GM19372 (cell line): Measurements from ENCODE around the gene ATF7.
"Not testable (repeated sequence)": the region's sequence is repeated elsewhere in the genome, so short reads cannot be mapped to it uniquely, and the experiment has no call there.

Experiments used
- ATAC-seq: cut with Tn5 transposase; IDR thresholded peaks from one replicate; pipeline ENCODE4 v1.9.1; 2021; ENCODE audit warnings: mild to moderate bottlenecking, low read depth, moderate library complexity; ENCODE audit not compliant: unreplicated experiment

The ATF7 gene

DNA sequence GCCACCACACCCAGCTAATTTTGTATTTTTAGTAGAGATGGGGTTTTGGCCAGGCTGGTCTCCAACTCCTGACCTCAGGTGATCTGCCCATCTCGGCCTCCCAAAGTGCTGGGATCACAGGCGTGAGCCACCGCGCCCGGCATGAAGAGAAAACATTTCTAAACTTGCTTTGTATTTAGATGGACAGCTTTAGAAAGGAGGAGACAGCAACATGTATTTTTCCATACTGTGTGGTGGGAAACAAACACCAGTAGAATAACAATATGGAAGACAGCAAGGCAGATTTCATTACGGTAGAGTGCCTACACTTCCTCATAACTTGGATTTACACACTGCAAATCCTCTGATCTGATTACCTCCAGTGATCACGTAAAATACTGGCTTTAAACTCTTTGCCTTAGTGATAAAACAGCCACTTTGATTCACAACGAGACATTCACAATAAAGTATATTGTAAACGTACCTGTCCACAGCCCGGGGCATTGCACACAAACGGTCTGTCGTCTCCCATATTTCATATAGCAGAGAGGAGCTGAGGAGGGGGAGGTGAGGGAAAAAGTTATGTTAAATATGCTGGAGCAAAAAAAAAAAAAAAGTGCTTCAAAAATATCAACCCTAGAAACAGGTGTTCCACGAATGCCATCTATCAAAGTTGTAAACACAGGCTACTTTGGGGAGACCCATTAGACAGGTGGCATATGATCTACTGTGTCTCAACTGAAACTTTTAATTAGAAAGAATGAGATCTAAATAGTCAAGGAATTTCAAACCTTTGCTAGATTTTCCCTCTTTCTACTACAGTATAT is 25.5 kb downstream of the ATF7 start:
- ATAC-seq = no peak

DNA sequence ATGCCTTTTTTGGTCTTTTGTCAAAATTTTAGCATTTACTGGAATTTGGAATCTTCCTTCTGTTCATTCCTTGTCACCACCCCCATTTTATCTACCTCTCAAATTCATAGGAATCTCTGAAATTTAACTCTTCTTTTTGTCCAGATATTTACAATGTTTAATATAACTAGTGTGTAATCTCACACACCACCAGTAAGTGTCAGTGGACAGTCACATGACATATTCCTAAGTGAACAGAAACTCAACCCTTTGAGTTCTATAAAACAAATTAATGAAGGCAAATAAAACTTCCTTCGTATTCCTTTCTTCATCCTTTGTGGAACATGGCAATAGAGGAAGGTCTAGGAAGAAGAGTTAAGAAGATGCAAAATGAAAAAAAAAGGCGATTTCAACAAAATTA is 26.6 kb downstream of the ATF7 start:
- no peak for ATAC-seq

DNA sequence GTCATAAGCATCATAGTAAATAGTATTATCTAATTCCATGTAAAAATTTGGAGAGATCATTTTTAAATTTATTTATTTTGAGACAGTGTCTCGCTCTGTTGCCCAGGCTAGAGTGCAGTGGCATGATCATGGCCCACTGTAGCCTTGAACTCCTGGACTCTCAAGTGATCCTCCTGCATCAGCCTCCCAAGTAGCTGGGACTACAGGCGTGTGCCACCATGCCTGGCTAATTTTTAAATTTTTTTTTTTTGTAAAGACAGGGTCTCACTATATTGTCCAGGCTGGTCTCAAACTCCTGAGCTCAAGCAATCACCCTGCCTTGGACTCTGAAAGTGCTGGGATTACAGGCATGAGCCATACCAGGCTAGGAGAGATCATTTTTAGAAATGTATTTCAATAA is 27.2 kb downstream of the ATF7 start:
- ATAC-seq = not testable (repeated sequence)

DNA sequence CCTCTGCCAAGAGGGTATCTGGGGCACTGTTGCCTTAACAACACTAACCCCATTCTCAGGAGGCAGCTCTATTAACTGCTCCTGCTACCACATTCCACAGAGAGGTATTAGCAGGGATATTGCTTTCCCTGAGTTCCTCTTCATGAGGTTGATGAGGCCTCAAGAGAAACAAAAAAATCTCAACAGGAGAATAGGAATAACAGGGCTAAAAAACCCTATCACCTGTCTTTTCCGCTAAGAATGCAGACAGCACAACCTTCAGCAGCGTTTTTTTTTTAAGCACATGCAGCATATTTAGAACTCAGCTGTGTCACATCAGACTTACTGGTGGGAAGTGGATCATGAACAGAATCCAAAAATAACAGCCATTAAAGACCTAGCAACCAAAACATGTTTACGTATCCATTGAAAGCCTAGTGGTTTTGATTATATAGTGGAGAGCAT is 29.2 kb downstream of the ATF7 start:
- no peak for ATAC-seq

DNA sequence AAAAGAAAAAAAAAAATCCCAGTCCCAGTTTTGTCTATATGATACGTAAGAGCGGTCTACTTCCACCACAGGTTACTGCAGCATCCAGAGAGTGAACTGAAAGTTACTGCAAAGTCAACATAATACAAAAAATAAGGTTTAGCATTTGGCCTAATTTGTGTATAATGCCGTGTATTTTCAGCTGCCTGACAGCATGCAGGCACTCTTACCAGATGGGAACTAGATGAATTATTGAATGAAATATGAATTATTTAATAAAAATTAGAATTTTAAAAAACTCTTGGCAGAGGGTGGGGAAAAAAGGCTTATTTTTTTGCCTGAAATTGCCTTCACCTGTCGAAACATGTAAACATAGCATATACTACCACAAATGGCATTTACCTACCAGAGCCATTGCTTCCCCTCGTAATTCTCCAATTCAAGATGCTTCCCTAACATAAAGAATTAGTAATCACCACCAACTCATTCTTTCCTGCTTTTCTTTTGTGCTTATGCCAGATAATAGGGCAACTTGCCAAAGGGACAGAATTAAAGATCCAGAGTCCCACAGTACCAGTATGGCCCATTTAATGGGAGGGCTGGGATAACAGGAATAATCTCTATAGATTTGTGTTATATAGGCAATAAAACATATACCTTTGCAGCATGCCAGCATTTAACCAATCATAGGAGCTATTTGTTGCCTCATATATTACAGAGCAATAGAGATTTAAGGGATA is 31.1 kb downstream of the ATF7 start:
- no peak for ATAC-seq

DNA sequence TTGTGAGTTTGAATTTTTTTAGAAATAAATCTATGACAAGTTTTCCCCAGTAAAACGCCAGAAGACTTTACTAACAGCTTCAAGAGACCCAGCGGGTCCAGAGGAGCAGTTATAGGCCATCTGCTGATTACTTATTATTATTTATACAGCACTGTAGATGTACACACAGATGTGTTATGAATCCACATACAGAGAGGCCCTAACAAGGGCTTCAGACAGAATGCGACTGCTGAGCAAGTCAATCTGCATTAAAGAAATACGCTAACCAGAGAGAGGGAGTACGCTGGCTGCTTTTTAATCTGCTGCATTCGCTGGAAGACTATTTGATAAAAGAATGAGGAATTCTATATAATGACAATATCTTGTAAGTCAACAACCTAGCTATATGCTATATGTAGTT is 32.5 kb downstream of the ATF7 start:
- ATAC-seq = no peak

DNA sequence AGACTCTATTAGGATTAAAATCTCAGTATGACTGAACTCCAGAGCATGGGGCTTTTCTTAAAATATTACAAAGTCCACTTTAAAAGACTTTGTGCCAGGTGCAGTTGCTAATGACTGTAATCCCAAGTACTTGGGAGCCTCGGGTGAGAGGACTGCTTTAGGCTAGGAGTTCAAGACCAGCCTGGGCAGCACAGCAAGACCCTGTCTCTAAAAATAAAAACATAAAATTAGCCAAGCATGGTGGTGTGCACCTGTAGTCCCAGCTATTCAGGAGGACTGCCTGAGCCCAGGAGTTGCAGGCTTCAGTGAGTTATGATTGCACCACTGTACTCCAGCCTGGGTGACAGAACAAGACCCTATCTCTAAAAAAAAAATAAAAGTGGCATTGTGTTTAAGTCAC is 33.2 kb downstream of the ATF7 start:
- ATAC-seq = no peak

DNA sequence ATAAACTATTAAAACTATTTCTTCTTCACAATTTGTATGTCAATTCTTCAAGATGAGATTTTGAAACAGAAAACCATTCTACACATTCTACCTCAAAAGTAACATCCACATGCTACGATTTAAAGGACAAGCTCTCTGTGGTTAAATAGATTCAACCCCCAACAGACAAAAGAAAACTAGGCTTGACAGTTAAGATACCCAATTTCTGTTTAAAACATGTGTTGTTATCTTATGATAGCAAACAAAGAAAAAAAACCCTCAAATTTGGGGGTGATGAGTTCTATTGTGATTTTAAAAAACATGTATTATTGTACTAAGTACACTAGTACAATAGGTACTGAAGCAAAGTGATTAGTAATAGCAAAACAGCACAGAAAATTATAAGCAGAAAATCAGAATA is 33.8 kb downstream of the ATF7 start:
- ATAC-seq = no peak

DNA sequence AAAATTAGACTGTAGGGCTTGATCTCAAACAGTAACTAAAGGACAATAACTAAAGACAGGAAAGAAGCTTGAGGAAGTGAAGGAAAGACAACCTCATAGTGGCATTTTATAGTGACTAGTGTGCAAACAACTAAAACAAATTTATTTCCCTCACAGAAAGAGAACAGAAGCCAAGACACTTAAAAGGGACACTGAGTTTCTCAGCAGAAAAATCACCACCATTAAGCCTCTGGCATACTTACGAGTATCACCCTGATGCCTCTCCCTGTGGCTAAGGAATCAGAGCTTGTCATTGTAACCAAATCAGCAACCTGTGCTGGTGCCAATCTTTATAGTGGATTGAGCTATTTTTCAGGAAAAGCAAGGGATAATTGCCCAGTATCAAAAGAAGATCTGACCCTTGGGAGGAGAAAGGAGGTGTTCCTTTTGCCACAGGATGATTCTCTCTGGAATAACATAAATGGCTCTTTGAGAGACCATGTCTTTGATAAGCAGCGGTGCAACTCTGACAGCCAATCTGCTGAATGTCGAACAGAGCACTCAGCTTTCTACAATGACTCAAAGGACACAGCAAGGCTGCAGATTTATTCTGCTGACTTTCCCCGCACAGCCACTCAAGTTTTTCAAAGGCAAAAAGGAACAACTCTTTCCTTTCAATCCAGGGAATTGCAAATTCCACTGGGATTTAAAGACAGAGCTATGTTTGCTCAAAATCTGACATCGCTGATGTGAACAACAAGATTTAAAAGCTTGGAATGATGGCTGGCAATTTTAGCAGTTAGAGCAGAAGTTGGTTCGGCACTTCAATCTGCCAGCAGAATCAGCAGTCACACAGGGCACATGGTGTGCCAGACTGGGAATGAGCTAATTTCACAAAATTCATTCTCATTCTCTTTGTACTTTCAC is 34.6 kb downstream of the ATF7 start:
- no peak for ATAC-seq

DNA sequence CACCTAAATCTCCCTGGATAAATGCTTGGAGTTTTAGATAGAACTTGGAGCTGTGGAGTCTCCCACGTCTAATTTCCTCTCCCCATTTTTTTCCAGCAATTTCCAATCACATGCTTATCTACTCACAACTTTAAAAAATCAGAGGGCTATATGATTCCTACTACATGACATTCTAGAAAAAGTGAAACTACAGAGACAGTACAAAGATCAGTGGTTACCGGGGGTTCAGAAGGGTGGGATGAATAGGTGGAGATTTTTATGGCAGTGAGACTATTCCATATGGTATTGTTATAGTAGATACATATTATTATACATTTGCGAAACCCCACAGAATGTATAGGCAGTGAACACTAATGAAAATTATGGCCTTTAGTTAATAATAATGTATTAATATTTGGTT is 35.5 kb downstream of the ATF7 start:
- ATAC-seq = no peak

DNA sequence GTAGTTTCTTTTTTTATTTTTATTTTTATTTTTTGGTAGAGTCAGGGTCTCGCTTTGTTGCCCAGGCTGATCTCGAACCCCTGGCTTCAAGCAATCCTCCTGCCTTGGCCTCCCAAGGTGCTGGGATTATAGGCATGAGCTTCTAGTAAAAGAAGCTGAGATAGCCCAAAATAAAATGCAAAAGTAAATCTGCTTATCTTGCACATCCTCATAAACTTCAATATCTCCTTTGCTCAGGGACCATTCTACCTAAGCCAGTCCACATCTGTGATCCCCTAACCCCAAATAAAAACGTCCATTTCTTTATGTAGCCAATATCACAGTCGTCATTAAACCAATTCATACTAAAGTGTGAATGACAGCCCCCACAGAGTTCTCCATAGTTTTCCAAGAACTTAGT is 36.3 kb downstream of the ATF7 start:
- no peak for ATAC-seq

DNA sequence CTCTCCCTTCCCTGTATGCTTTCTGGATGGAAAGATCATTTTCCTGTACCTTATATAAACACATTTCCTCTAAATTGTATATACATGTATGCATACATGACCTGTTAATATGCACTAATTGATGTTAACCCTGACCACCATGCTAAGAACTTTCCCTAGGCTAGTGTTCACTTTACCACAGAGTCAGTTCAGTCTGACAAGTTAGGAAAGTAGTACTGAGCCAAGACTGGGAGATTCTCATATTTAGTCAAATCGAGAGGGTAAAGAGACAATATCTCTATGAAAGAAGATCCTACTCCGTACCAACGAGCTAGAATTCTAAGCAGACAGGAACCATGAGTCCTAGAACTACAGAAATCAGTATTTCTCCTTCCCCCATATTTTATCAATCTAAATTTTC is 36.8 kb downstream of the ATF7 start:
- no peak for ATAC-seq

DNA sequence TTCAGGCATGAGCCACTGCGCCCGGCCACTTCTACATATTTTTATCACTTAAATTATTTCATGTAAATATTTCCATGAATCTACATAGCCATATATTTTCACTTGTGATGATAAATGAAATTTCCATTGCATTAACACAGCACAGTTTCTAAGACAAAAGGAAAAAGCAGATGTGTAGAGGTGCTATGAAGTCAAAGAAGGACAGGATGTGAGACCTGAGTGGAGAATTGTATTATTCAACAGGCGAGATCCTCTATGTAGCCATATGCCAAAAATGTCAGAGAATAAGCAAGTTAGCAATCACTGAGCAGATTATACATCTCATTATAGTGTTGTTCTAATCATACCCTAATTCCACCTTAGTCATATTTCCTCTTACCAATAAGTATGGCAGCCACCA is 38.1 kb downstream of the ATF7 start:
- ATAC-seq = no peak

DNA sequence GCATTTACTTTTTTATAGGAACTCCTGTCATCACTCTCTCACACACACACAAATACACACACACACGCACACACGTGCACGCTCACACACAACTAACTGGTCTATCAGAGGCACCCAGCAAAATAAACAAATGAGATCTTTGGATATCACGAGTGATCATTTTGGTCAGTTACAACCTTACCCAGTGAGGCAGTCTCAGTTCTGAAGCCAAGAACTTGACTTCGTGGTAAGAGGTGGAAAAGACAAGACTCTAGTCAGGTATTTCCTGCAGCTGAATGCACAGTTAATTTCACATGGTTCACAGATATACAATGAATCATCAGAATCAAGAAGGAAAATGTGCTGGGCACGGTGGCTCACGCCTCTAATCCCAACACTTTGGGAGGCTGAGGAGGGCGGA is 39.4 kb downstream of the ATF7 start:
- ATAC-seq = no peak

DNA sequence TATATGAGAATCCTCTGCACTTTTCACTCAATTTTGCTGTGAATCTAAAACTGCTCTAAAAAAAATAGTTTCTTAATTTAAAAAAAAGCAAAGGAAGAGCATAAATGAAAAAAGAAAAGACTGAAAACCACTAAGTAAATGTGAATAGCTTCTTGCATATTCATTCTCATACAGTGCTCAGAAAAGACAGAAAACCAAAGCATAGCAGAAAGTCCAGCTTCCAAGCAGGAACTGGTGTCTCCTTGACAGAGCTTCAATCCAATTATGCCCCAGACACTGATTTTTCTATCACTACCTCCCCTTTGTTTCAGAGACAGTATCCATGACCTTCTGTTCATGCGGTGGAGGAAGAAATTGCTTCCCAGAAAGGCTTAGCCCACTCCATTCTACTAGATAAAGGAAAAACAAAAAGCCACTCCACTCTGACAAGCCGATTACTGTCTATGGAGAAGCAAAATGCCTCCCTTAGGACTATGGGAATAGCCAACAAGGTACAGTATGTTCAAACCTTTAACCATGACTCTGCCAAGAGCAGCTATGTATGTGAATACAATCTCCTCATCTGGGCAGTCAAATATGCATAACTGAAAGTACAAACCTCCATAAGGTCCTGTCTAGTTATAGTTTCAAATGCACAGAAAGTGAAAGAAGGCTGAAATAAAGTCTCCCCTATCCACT is 40.6 kb downstream of the ATF7 start:
- peak; percentile 61 for ATAC-seq

DNA sequence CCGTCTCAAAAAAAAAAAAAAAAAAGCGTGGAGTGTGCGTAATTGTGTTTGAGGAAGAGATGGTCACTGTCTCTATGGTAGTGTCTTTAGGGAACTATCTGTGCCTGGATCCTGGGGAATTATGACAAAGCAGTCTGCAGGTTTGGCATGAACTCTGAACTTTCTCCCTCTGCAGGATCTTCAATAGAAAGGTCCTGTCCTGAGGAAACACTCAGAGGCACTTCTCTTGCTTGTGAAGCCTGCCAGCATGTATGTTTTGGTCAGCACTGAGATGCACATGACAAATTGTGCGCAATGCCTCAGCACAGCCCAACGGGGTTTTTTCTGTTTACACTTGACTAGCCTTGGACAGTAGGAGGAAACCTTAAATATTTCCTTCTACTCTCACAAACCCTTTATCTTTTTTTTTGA is 46.6 kb downstream of the ATF7 start:
- ATAC-seq = peak; percentile 53

DNA sequence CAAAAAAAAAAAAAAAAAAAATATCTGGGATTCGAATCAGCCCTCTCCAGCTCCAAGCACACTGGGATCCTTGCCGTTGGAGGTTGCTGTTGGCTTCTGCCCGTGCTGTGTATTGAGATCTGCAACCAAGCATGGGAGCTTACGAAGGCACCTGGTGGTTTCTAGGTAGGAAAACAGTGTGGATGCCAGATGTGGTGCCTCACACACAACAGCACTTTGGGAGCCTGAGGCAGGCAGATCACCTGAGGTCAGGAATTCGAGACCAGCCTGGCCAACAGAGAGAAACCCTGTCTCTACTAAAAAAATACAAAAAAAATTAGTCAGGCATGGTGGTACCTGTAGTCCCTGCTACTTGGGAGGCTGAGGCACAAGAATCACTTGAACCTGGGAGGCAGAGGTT is 47.4 kb downstream of the ATF7 start:
- no peak for ATAC-seq

DNA sequence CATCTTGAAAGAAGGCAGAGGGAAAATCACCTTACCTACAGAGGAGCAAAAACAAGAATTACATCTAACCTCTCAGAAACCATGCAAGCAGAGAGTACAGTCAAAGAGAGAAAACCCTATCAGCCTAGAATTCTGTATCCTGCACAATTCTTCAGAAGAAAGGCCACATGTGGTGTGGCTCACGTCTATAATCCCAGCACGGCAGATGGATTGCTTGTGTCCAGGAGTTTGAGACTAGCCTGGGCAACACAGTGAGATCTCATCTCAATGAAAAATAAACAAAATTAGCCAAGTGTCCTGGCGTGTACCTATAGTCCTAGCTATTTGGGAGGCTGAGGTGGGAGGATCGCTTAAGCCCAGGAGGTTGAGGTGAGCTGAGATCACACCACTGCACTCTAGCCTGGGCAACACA is 48.2 kb downstream of the ATF7 start:
- ATAC-seq = no peak

DNA sequence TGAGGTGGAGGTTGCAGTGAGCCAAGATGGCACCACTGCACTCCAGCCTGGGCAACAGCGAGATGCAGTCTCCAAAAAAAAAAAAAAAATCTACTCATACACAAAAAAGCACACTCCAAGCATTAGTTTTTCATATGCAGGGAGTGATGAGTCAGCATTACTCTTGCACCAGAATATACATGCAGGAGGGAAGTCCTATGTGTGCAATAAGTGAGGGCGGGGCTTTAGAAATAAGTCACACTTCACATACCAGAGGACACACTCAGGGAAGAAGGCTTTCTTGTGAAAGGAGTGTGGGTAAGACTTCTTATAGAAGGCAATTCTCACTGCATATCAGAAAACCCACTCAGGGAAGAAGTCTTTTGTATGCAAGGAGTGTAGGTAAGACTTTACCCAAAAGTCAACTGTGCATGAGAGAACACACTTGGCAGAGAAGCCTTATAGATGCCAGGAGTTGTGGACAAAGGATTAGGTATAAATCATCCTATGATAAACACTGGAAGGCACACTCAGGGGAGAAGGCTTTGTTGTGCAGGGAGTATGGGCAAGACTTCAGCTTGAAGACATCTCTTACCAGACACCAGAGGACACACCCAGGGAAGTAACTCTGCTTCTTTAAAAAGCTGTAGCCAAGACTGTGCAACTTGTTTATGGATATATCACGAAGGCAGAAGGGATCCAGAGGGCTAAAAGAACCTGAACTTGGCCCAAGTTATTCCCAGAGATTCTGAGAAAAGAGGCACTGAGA is 50.5 kb downstream of the ATF7 start:
- ATAC-seq = no peak
